ENCODE measurements around the gene HDGFL3.
"Not testable (repeated sequence)": the region's sequence is repeated elsewhere in the genome, so short reads cannot be mapped to it uniquely, and the experiment has no call there.

DNA sequence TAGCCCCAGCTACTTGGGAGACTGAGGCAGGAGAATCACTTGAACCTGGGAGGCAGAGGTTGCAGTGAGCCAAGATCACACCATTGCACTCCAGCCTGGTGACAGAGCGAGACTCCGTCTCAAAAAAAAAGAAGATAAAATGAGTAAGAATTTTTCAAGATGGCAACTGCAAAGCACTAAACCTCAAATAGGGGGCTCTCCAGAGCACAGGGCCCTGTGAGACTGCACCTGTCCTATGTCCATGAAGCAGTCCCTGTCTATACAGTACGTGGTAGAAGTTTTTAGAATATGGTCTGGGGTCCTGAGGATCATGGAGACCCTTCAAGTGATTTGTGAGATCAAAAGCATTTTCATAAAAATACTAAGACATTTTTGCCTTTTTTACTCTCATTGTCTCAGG lies 122.2 kb downstream of the HDGFL3 start:
- not testable (repeated sequence) for TF ChIP-seq FOS (IDR thresholded peaks at IDR 0.05; ENCODE audit: borderline replicate concordance, insufficient read depth, low read length); CTCF (IDR thresholded peaks at IDR 0.05; ENCODE audit: extremely low read depth in 1 of 2, insufficient read depth in 1 of 2, low read depth in 1 of 2, low read length in 2 of 2); POLR2AphosphoS5 (IDR thresholded peaks at IDR 0.05; ENCODE audit: insufficient read depth, low read depth, low read length); EZH2 (IDR thresholded peaks at IDR 0.05; ENCODE audit: borderline replicate concordance, low read depth, low read length, severe bottlenecking); MYC (IDR thresholded peaks at IDR 0.05; ENCODE audit: low read depth, low read length); POLR2A (IDR thresholded peaks at IDR 0.05; ENCODE audit: low read depth, low read length)
- TF ChIP-seq, protein P1, sequence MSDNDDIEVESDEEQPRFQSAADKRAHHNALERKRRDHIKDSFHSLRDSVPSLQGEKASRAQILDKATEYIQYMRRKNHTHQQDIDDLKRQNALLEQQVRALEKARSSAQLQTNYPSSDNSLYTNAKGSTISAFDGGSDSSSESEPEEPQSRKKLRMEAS (IDR thresholded peaks at IDR 0.05; ENCODE audit: insufficient read depth, insufficient read length): not testable (repeated sequence)

Data from endothelial cell of umbilical vein (primary cell).